Right atrium auricular region (tissue), 2 donors: ENCODE data around the gene CTAG1A. TPM values are rescaled to one million over a fixed set of nuclear protein-coding genes. Genes with fewer than 3 reads are reported as not detected.
"Not testable (repeated sequence)": the region's sequence is repeated elsewhere in the genome, so short reads cannot be mapped to it uniquely, and the experiment has no call there.

Experiments used
- DNase-seq: peaks from one replicate; pipeline ENCODE4 v3.0.0-alpha.2; 2019; ENCODE audit warnings: low spot score
- H3K27ac ChIP-seq, 2 donors: fragments of 200-600 bp; sonication (generic); 1 replicate in 1 of 2; 2 replicates in 1 of 2; pipeline ENCODE4 v1.5.1; 2016 to 2019
- H3K27me3 ChIP-seq, 2 donors: fragments of 200-600 bp; sonication (generic); one replicate each; pipeline versions ENCODE4 v1.5.1 to v1.6.0; 2017 to 2019
- H3K36me3 ChIP-seq: fragments of 200-600 bp; sonication (generic); one replicate; pipeline ENCODE4 v1.5.1; 2016
- H3K4me1 ChIP-seq, 2 donors: fragments of 200-600 bp; sonication (generic); one replicate each; pipeline versions ENCODE4 v1.5.1 to v1.6.0; 2017 to 2019
- H3K4me3 ChIP-seq, 2 donors: fragments of 200-600 bp; sonication (generic); 1 replicate in 1 of 2; 2 replicates in 1 of 2; pipeline ENCODE4 v1.5.1; 2017 to 2019; ENCODE audit warnings: mild to moderate bottlenecking in 1 of 2, moderate library complexity in 1 of 2
- H3K9me3 ChIP-seq, 2 donors: fragments of 200-600 bp; sonication (generic); one replicate each; pipeline ENCODE4 v1.5.1; 2019
- total RNA-seq, 2 donors: library from RNA; depleted of rRNA; stranded (reverse); fragments of >200 nt; gene quantifications; one replicate each; pipeline ENCODE4 v1.1.0, GENCODE V29; 2016
- TF ChIP-seq, protein P1 (sequence below), 2 donors: fragments of 200-600 bp; sonication (generic); IDR thresholded peaks; one replicate each; pipeline ENCODE4 v1.5.1; 2019; ENCODE audit warnings: antibody characterized with exemption in 2 of 2

Gene CTAG1A
- not detected for total RNA-seq

DNA sequence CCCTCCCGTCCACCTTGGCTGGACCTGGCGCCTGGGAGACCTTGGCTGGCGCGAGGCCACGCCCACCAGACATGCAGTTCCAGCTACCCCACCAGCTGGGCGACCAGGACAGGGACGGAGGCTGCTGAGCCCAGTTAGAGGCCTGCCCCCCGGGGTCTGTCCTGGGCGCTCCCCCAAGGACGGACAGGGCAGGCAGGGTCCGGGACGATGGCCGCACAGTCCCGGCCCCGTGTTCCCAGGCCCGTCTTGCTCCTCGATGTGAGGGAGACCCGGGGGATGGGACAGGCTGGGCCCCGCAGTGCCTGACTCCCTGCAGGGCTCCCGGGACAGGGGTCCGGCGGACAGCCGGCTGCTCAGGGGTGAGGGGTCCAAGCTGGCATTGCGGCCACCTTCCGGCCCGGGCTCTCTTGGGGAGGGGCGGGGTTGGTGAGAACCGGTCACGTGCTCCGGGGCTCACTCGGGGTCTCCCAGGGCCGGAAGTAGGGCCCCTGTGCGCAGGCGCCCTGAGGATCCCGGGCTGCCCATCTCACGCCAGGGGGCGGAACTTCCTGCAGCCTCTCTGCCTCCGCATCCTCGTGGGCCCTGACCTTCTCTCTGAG is at the start of gene CTAG1A:
Gene CTAG1A (plus strand): TSS at position 549 of the 599 bp plus-strand sequence. CDS start 74 bp downstream, outside the sequence.
- H3K27me3 ChIP-seq, H3K4me1 ChIP-seq, H3K36me3 ChIP-seq, H3K27ac ChIP-seq, DNase-seq, H3K4me3 ChIP-seq, H3K9me3 ChIP-seq: not testable (repeated sequence)

GRCh38 chrX:154535892-154536291 is 49.0 kb upstream of the CTAG1A start:
- H3K9me3 ChIP-seq = no peaks in the 10 kb centered on the region
- TF ChIP-seq, protein P1, sequence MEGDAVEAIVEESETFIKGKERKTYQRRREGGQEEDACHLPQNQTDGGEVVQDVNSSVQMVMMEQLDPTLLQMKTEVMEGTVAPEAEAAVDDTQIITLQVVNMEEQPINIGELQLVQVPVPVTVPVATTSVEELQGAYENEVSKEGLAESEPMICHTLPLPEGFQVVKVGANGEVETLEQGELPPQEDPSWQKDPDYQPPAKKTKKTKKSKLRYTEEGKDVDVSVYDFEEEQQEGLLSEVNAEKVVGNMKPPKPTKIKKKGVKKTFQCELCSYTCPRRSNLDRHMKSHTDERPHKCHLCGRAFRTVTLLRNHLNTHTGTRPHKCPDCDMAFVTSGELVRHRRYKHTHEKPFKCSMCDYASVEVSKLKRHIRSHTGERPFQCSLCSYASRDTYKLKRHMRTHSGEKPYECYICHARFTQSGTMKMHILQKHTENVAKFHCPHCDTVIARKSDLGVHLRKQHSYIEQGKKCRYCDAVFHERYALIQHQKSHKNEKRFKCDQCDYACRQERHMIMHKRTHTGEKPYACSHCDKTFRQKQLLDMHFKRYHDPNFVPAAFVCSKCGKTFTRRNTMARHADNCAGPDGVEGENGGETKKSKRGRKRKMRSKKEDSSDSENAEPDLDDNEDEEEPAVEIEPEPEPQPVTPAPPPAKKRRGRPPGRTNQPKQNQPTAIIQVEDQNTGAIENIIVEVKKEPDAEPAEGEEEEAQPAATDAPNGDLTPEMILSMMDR (IDR thresholded peaks at IDR 0.05) = no peak
- peaks cover 10% of the 10 kb centered on the region for H3K36me3 ChIP-seq
- H3K27ac ChIP-seq = no peak overlapping the region
- no peak for DNase-seq
- no peak overlapping the region for H3K4me3 ChIP-seq
- H3K4me1 ChIP-seq = peaks cover 0 to 7% of the 10 kb centered on the region in 2 donors
- H3K27me3 ChIP-seq = no peaks in the 10 kb centered on the region

- H3K36me3 ChIP-seq = peaks cover 10% of the 10 kb centered on the region
- H3K4me1 ChIP-seq = peaks cover 0 to 35% of the 10 kb centered on the region in 2 donors
- H3K27ac ChIP-seq = no peak overlapping the region
- no peaks in the 10 kb centered on the region for H3K9me3 ChIP-seq
- TF ChIP-seq, protein P1 (IDR thresholded peaks at IDR 0.05) = no peak
- no peaks in the 10 kb centered on the region for H3K27me3 ChIP-seq
- no peak overlapping the region for H3K4me3 ChIP-seq
- DNase-seq = no peak
Observed at GRCh38 chrX:154539077-154539476, 45.9 kb upstream of the CTAG1A start.

- H3K27ac ChIP-seq = peak overlapping the region; percentile 76 to 88
- not testable (repeated sequence) for H3K27me3 ChIP-seq, H3K4me3 ChIP-seq, DNase-seq, H3K36me3 ChIP-seq, H3K9me3 ChIP-seq
- peaks cover 0 to 30% of the 10 kb centered on the region in 2 donors for H3K4me1 ChIP-seq
Observed at GRCh38 chrX:154540365-154540764, 44.6 kb upstream of the CTAG1A start.

GRCh38 chrX:154540897-154541535 is 43.9 kb upstream of the CTAG1A start:
- no peaks in the 10 kb centered on the region for H3K27me3 ChIP-seq
- no peak overlapping the region for H3K4me3 ChIP-seq
- H3K36me3 ChIP-seq = no peaks in the 10 kb centered on the region
- H3K4me1 ChIP-seq = peaks cover 0 to 33% of the 10 kb centered on the region in 2 donors
- DNase-seq = no peak
- TF ChIP-seq, protein P1 (IDR thresholded peaks at IDR 0.05) = no peak
- peak overlapping the region; percentile 76 to 88 for H3K27ac ChIP-seq
- H3K9me3 ChIP-seq = no peaks in the 10 kb centered on the region

GRCh38 chrX:154541589-154541895 is 43.4 kb upstream of the CTAG1A start:
- Histone ChIP-seq H3K4me1 (peaks cover 0 to 37% of the 10 kb centered on the region in 2 donors), H3K27ac (peak overlapping the region; percentile 76 to 88), H3K9me3 (no peaks in the 10 kb centered on the region), H3K36me3 (no peaks in the 10 kb centered on the region), H3K27me3 (no peaks in the 10 kb centered on the region), H3K4me3 (no peak overlapping the region)
- no peak for DNase-seq
- TF ChIP-seq, protein P1 (IDR thresholded peaks at IDR 0.05) = no peak
